MM.1S (cell line): ENCODE measurements around the gene WNT5A.

Experiments
- CTCF ChIP-seq: fragments of 300-600 bp; sonication (generic); IDR thresholded peaks from 2 replicates; pipeline ENCODE4 v1.5.1; 2016; ENCODE audit warnings: antibody characterized with exemption, low read length, mixed read lengths
- EZH2 ChIP-seq: fragments of 300-600 bp; sonication (generic); optimal IDR thresholded peaks from 2 replicates; pipeline ENCODE3; 2017; ENCODE audit warnings: low read depth, mild to moderate bottlenecking, antibody characterized with exemption, low read length, mixed read lengths
- EZH2phosphoT487 ChIP-seq: fragments of 300-600 bp; sonication (generic); IDR thresholded peaks from 2 replicates; pipeline ENCODE4 v1.6.1; 2018; ENCODE audit warnings: antibody characterized with exemption, low read length

- no peak for TF ChIP-seq EZH2
- TF ChIP-seq CTCF, result no peak
- TF ChIP-seq EZH2phosphoT487, result no peak
Observed at GRCh38 chr3:55518451-55518850, 31.3 kb upstream of the WNT5A start.
